Measurements from ENCODE around the gene PBRM1.

GRCh38 chr3:52551118-52551517 lies 134.6 kb downstream of the PBRM1 start:
- TF ChIP-seq CTCF (IDR thresholded peaks at IDR 0.05; ENCODE audit: low read length), result no peak
- no peak for TF ChIP-seq EZH2 (optimal IDR thresholded peaks at IDR 0.05; ENCODE audit: low read depth, low read length)
- no peak for TF ChIP-seq EZH2phosphoT487 (IDR thresholded peaks at IDR 0.05; ENCODE audit: low read length)
